Measurements from ENCODE around the gene ABHD10.

GRCh38 chr3:111936967-111937366 is 41.9 kb upstream of the ABHD10 start:
- TF ChIP-seq CTCF (IDR thresholded peaks at IDR 0.05 in 8 of 11, conservative IDR thresholded peaks at IDR 0.05 in 3 of 11) (no peak), POLR2A (IDR thresholded peaks at IDR 0.05) (no peak), POLR2AphosphoS5 (IDR thresholded peaks at IDR 0.05) (no peak)
